Measurements from ENCODE around the gene MT1F. TPM values are rescaled to one million over a fixed set of nuclear protein-coding genes. Genes with fewer than 3 reads are reported as not detected.

The MT1F gene
- total RNA-seq, 2 donors from 2014 or later = 3.4 TPM; not detected in 1

- 83 to 88% methylated on average over 1 to 2 of the region's 2 CpGs for WGBS, 2 experiments (ENCODE audit: insufficient coverage in 1 of 2, insufficient read length in 1 of 2)
- peaks cover 18% of the 10 kb centered on the region for H3K4me1 Mint-ChIP-seq
- peaks cover 83% of the 10 kb centered on the region for H3K27me3 Mint-ChIP-seq (ENCODE audit: insufficient read depth)
- peaks cover 75% of the 10 kb centered on the region for H3K27me3 ChIP-seq (ENCODE audit: control insufficient read depth, insufficient read depth, low read length, poor library complexity, severe bottlenecking)
- no peaks in the 10 kb centered on the region for H3K9me3 ChIP-seq (ENCODE audit: control insufficient read depth, low read length)
- no peak for DNase-seq
- no peaks in the 10 kb centered on the region for H3K9me3 Mint-ChIP-seq
- no peaks in the 10 kb centered on the region for H3K36me3 ChIP-seq (ENCODE audit: control insufficient read depth, insufficient read depth, low read length)
- H3K27ac Mint-ChIP-seq = no peak overlapping the region
- H3K36me3 Mint-ChIP-seq (ENCODE audit: low read depth) = no peaks in the 10 kb centered on the region
- H3K4me1 ChIP-seq (ENCODE audit: control insufficient read depth, insufficient read depth, low read length) = no peaks in the 10 kb centered on the region
- H3K4me3 ChIP-seq (ENCODE audit: low read length) = no peak overlapping the region
- H3K27ac ChIP-seq (ENCODE audit: low read depth, low read length) = no peak overlapping the region
- TF ChIP-seq CTCF (conservative IDR thresholded peaks at IDR 0.05) = no peak
- H3K4me3 Mint-ChIP-seq = no peak overlapping the region
- H3K9ac ChIP-seq (ENCODE audit: extremely low read depth, low read length, poor library complexity, severe bottlenecking) = no peak overlapping the region
Measured at GRCh38 chr16:56611281-56611833, 46.4 kb upstream of the MT1F start.

GRCh38 chr16:56613706-56614105, 44.1 kb upstream of the MT1F start:
- Mint-ChIP-seq H3K4me3 (no peak overlapping the region), H3K36me3 (ENCODE audit: low read depth) (no peaks in the 10 kb centered on the region), H3K27ac (no peak overlapping the region), H3K9me3 (no peaks in the 10 kb centered on the region), H3K27me3 (ENCODE audit: insufficient read depth) (peaks cover 89% of the 10 kb centered on the region), H3K4me1 (peaks cover 17% of the 10 kb centered on the region)
- Histone ChIP-seq H3K36me3 (ENCODE audit: control insufficient read depth, insufficient read depth, low read length) (no peaks in the 10 kb centered on the region), H3K9me3 (ENCODE audit: control insufficient read depth, low read length) (no peaks in the 10 kb centered on the region), H3K27ac (ENCODE audit: low read depth, low read length) (no peak overlapping the region), H3K9ac (ENCODE audit: extremely low read depth, low read length, poor library complexity, severe bottlenecking) (no peak overlapping the region), H3K4me3 (ENCODE audit: low read length) (no peak overlapping the region), H3K4me1 (ENCODE audit: control insufficient read depth, insufficient read depth, low read length) (no peaks in the 10 kb centered on the region), H3K27me3 (ENCODE audit: control insufficient read depth, insufficient read depth, low read length, poor library complexity, severe bottlenecking) (peaks cover 84% of the 10 kb centered on the region)
- TF ChIP-seq CTCF (conservative IDR thresholded peaks at IDR 0.05) = no peak
- DNase-seq = no peak

- TF ChIP-seq CTCF (conservative IDR thresholded peaks at IDR 0.05) = no peak
- Mint-ChIP-seq H3K4me1 (peaks cover 8% of the 10 kb centered on the region), H3K9me3 (no peaks in the 10 kb centered on the region), H3K27ac (no peak overlapping the region), H3K4me3 (no peak overlapping the region), H3K36me3 (ENCODE audit: low read depth) (no peaks in the 10 kb centered on the region), H3K27me3 (ENCODE audit: insufficient read depth) (peaks cover 89% of the 10 kb centered on the region)
- Histone ChIP-seq H3K27ac (ENCODE audit: low read depth, low read length) (no peak overlapping the region), H3K27me3 (ENCODE audit: control insufficient read depth, insufficient read depth, low read length, poor library complexity, severe bottlenecking) (peaks cover 84% of the 10 kb centered on the region), H3K4me1 (ENCODE audit: control insufficient read depth, insufficient read depth, low read length) (no peaks in the 10 kb centered on the region), H3K9ac (ENCODE audit: extremely low read depth, low read length, poor library complexity, severe bottlenecking) (no peak overlapping the region), H3K9me3 (ENCODE audit: control insufficient read depth, low read length) (no peaks in the 10 kb centered on the region), H3K4me3 (ENCODE audit: low read length) (no peak overlapping the region), H3K36me3 (ENCODE audit: control insufficient read depth, insufficient read depth, low read length) (no peaks in the 10 kb centered on the region)
- DNase-seq = no peak
Measured at GRCh38 chr16:56614549-56614991, 43.2 kb upstream of the MT1F start.

Measured in endodermal cell (in vitro differentiated cells).